Esophagus muscularis mucosa (tissue), 4 donors: ENCODE results near the gene CAD. TPM values are rescaled to one million over a fixed set of nuclear protein-coding genes. Genes with fewer than 3 reads are reported as not detected.

ENCODE experiments used
- DNase-seq: peaks from one replicate; pipeline ENCODE4 v3.0.0-alpha.2; 2017; ENCODE audit errors: extremely low spot score
- H3K27ac ChIP-seq, 4 donors: fragments of 200-600 bp; sonication (generic); replicated peaks in 1 of 4; 1 replicate in 3 of 4; 2 replicates in 1 of 4; pipeline ENCODE4 v1.5.1; 2016 to 2019; ENCODE audit warnings: mild to moderate bottlenecking in 1 of 4
- H3K27me3 ChIP-seq, 4 donors: fragments of 200-600 bp; sonication (generic); one replicate each; pipeline versions ENCODE4 v1.5.1 to v1.6.0; 2016 to 2019
- H3K36me3 ChIP-seq, 4 donors: fragments of 200-600 bp; sonication (generic); one replicate each; pipeline ENCODE4 v1.5.1; 2016 to 2019
- H3K4me1 ChIP-seq, 4 donors: fragments of 200-600 bp; sonication (generic); one replicate each; pipeline ENCODE4 v1.5.1; 2016 to 2019
- H3K4me3 ChIP-seq, 4 donors: fragments of 200-600 bp; sonication (generic); 1 replicate in 2 of 4; 2 replicates in 2 of 4; pipeline ENCODE4 v1.5.1; 2016 to 2019; ENCODE audit warnings: mild to moderate bottlenecking in 4 of 4, moderate library complexity in 1 of 4
- H3K9me3 ChIP-seq, 4 donors: fragments of 200-600 bp; sonication (generic); 1 replicate in 3 of 4; 2 replicates in 1 of 4; pipeline ENCODE4 v1.5.1; 2016 to 2019
- CTCF ChIP-seq, 3 experiments: fragments of 200-600 bp in 2 of 3; fragments of 450-650 bp in 1 of 3; sonication (generic) in 2 of 3; IDR thresholded peaks; one replicate each; pipeline ENCODE4 v1.5.1; 2017 to 2019; ENCODE audit warnings: antibody characterized with exemption in 3 of 3, mild to moderate bottlenecking in 2 of 3, moderate library complexity in 1 of 3
- EP300 ChIP-seq: sonication (generic); formaldehyde crosslinking; IDR thresholded peaks from one replicate; pipeline ENCODE4 v1.6.1; 2017; ENCODE audit warnings: antibody characterized with exemption
- POLR2A ChIP-seq: fragments of 450-650 bp; IDR thresholded peaks from one replicate; pipeline ENCODE4 v1.6.1; 2017; ENCODE audit warnings: antibody characterized with exemption, moderate library complexity, mild to moderate bottlenecking, low read depth
- POLR2AphosphoS5 ChIP-seq, 2 donors: sonication (generic); formaldehyde crosslinking; IDR thresholded peaks; one replicate each; pipeline ENCODE4 v1.6.1; 2017; ENCODE audit warnings: antibody characterized with exemption in 2 of 2
- WGBS: methylation state at CpG from one replicate; pipeline ENCODE4 v1.1.5; 2018; 5-methylcytosine and 5-hydroxymethylcytosine counted together
- intact Hi-C: fragments of 100-400 bp; cut with DNase I; formaldehyde crosslinking; loops from one replicate; pipeline ENCODE4 v1.15.1; 2023
- total RNA-seq, 4 donors: library from RNA; depleted of rRNA; stranded (reverse); fragments of >200 nt; gene quantifications; one replicate each; pipeline versions ENCODE4 v1.1.0 to v1.2.1, GENCODE V29; 2016

Gene CAD
- total RNA-seq, 4 donors from 2014 or later: 12.4 to 28.3 (median 16.6) TPM

GRCh38 chr2:27255187-27255586, 38.0 kb downstream of the CAD start:
- WGBS: 33% methylated on average over 13 of the region's 13 CpGs
- intact Hi-C loops: no loop called here
- peaks cover 0 to 93% (median 9%) of the 10 kb centered on the region in 4 donors for H3K27me3 ChIP-seq

GRCh38 chr2:27255660-27256059, 38.5 kb downstream of the CAD start:
- WGBS: 31% methylated on average over 1 of the region's 1 CpG
- no peaks in the 10 kb centered on the region for H3K36me3 ChIP-seq
- intact Hi-C loops: no loop called here

More at GRCh38 chr2:27255187-27255586, 38.0 kb downstream of the CAD start:
- Histone ChIP-seq H3K36me3 (no peaks in the 10 kb centered on the region), H3K4me1 (peaks cover 0 to 4% (median 2%) of the 10 kb centered on the region in 4 donors), H3K4me3 (no peak overlapping the region), H3K27ac (no peak overlapping the region), H3K9me3 (no peaks in the 10 kb centered on the region)
- DNase-seq: no peak
- TF ChIP-seq CTCF (IDR thresholded peaks at IDR 0.05): no peak
- no peak for TF ChIP-seq POLR2A
- no peak for TF ChIP-seq POLR2AphosphoS5 (IDR thresholded peaks at IDR 0.05)
- TF ChIP-seq EP300: no peak

GRCh38 chr2:27256855-27257454, 39.8 kb downstream of the CAD start:
- Histone ChIP-seq H3K4me3 (no peak overlapping the region), H3K27me3 (peaks cover 0 to 93% (median 19%) of the 10 kb centered on the region in 4 donors), H3K36me3 (no peaks in the 10 kb centered on the region), H3K9me3 (no peaks in the 10 kb centered on the region), H3K27ac (no peak overlapping the region), H3K4me1 (peaks cover 2 to 5% (median 5%) of the 10 kb centered on the region in 4 donors)
- 73% methylated on average over 3 of the region's 7 CpGs for WGBS
- intact Hi-C loops: no loop called here
- no peak for DNase-seq
- TF ChIP-seq CTCF (IDR thresholded peaks at IDR 0.05) (no peak), POLR2A (no peak), EP300 (no peak), POLR2AphosphoS5 (IDR thresholded peaks at IDR 0.05) (no peak)

More at GRCh38 chr2:27255660-27256059, 38.5 kb downstream of the CAD start:
- TF ChIP-seq POLR2A (no peak), EP300 (no peak), CTCF (IDR thresholded peaks at IDR 0.05) (no peak), POLR2AphosphoS5 (IDR thresholded peaks at IDR 0.05) (no peak)
- no peak overlapping the region for H3K27ac ChIP-seq
- no peaks in the 10 kb centered on the region for H3K4me1 ChIP-seq
- no peaks in the 10 kb centered on the region for H3K9me3 ChIP-seq
- DNase-seq: no peak
- no peak overlapping the region for H3K4me3 ChIP-seq
- H3K27me3 ChIP-seq: peaks cover 0 to 93% (median 8%) of the 10 kb centered on the region in 4 donors

- H3K27me3 ChIP-seq: peaks cover 0 to 93% (median 30%) of the 10 kb centered on the region in 4 donors
These were observed 40.9 kb downstream of the CAD start for GRCh38 chr2:27258051-27258450.

More at GRCh38 chr2:27258051-27258450, 40.9 kb downstream of the CAD start:
- Histone ChIP-seq H3K36me3 (no peaks in the 10 kb centered on the region), H3K27ac (no peak overlapping the region), H3K9me3 (no peaks in the 10 kb centered on the region), H3K4me3 (no peak overlapping the region), H3K4me1 (peaks cover 13 to 16% (median 16%) of the 10 kb centered on the region in 4 donors)
- TF ChIP-seq POLR2A (no peak), CTCF (IDR thresholded peaks at IDR 0.05) (no peak), POLR2AphosphoS5 (IDR thresholded peaks at IDR 0.05) (no peak), EP300 (no peak)
- intact Hi-C loops: no loop called here
- no peak for DNase-seq
- WGBS: 80% methylated on average over 8 of the region's 8 CpGs
